Choroid plexus epithelial cell (primary cell): ENCODE results near the gene DNTT.
"Not testable (repeated sequence)": the region's sequence is repeated elsewhere in the genome, so short reads cannot be mapped to it uniquely, and the experiment has no call there.

Experiments
- DNase-seq: peaks from one replicate; pipeline ENCODE4 v3.0.0-alpha.2; 2010; ENCODE audit warnings: low read depth
- H3K4me3 ChIP-seq: 2 replicates; pipeline ENCODE4 v1.5.1; 2011; ENCODE audit warnings: low read depth, mild to moderate bottlenecking, control low read depth, low read length, moderate library complexity
- TF ChIP-seq, protein P1 (sequence below): conservative IDR thresholded peaks from 2 replicates; pipeline ENCODE4 v1.5.1; 2011; ENCODE audit warnings: low read depth, mild to moderate bottlenecking, control low read depth, inconsistent platforms, low read length, moderate library complexity

Gene DNTT

GRCh38 chr10:96297486-96297885 lies 6.7 kb upstream of the DNTT start:
- TF ChIP-seq, protein P1, sequence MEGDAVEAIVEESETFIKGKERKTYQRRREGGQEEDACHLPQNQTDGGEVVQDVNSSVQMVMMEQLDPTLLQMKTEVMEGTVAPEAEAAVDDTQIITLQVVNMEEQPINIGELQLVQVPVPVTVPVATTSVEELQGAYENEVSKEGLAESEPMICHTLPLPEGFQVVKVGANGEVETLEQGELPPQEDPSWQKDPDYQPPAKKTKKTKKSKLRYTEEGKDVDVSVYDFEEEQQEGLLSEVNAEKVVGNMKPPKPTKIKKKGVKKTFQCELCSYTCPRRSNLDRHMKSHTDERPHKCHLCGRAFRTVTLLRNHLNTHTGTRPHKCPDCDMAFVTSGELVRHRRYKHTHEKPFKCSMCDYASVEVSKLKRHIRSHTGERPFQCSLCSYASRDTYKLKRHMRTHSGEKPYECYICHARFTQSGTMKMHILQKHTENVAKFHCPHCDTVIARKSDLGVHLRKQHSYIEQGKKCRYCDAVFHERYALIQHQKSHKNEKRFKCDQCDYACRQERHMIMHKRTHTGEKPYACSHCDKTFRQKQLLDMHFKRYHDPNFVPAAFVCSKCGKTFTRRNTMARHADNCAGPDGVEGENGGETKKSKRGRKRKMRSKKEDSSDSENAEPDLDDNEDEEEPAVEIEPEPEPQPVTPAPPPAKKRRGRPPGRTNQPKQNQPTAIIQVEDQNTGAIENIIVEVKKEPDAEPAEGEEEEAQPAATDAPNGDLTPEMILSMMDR, result no peak
- H3K4me3 ChIP-seq, result no peak overlapping the region
- no peak for DNase-seq

- DNase-seq, result no peak
- TF ChIP-seq, protein P1, result no peak
- H3K4me3 ChIP-seq, result no peak overlapping the region
Observed at GRCh38 chr10:96298362-96298761, 5.9 kb upstream of the DNTT start.

- DNase-seq, result peak; percentile 2
Observed at GRCh38 chr10:96299383-96299782, 4.9 kb upstream of the DNTT start.

DNA sequence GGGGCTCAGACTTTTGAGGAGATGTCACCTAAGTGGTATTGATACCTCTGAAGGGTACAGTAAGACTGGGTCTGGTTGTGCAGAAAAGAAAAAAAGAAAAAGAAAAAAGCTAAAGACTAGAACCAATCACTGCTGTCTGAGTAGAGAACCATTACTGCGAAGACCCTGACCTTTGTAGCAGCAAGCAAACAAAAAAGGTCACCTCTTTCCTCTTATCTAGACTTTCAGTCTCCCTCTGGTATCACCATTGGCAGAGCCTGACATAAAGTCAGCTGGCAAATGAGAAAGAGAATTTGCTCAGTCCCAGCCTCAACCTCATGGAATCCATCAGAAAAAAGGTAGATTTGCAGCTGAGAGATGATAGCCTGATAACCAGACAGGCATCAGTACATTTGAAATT lies 2.6 kb upstream of the DNTT start:
- TF ChIP-seq, protein P1, result no peak
- no peak overlapping the region for H3K4me3 ChIP-seq
- no peak for DNase-seq

More at GRCh38 chr10:96299383-96299782, 4.9 kb upstream of the DNTT start:
- no peak overlapping the region for H3K4me3 ChIP-seq
- TF ChIP-seq, protein P1, result no peak

- H3K4me3 ChIP-seq, result no peak overlapping the region
- DNase-seq, result no peak
- TF ChIP-seq, protein P1, result no peak
Observed at GRCh38 chr10:96305019-96305418, 785 bp downstream of the DNTT start.

GRCh38 chr10:96306516-96306915 lies 2.3 kb downstream of the DNTT start:
- TF ChIP-seq, protein P1, result no peak
- DNase-seq, result no peak
- H3K4me3 ChIP-seq, result no peak overlapping the region

- not testable (repeated sequence) for DNase-seq, H3K4me3 ChIP-seq
Observed at GRCh38 chr10:96308854-96309253, 4.6 kb downstream of the DNTT start.
